ENCODE results near the gene INPP5E.

DNA sequence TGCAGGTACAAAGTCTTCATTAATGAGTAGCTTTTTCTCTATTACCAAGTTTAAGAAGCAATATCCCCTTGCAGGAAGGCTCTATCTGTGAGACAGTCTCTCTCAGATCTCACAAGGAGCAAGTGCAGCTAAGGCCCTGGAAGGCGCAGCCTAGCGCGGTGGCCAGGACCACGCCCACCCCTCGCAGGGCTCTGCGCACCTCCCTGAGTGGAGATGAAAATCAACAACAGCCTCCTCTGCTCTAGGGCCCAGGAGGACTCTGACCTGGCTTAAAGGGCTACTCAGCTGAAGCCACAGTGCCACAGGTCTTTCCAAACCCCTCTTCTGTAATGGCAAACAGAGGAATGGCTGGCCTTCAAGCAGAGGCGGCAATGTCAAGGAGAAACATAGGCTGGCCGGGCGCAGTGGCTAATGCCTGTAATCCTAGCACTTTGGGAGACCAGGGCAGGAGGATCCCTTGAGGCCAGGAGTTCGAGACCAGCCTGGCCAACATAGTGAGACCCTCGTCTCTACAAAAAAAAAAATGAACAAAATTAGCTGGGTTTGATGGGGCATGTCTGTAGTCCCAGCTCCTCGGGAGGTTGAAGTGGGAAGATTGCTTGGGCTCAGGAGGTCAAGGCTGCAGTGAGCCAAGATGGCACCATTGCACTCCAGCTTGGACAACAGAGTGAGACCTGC lies 31.3 kb upstream of the INPP5E start:
- TF ChIP-seq, protein P1, sequence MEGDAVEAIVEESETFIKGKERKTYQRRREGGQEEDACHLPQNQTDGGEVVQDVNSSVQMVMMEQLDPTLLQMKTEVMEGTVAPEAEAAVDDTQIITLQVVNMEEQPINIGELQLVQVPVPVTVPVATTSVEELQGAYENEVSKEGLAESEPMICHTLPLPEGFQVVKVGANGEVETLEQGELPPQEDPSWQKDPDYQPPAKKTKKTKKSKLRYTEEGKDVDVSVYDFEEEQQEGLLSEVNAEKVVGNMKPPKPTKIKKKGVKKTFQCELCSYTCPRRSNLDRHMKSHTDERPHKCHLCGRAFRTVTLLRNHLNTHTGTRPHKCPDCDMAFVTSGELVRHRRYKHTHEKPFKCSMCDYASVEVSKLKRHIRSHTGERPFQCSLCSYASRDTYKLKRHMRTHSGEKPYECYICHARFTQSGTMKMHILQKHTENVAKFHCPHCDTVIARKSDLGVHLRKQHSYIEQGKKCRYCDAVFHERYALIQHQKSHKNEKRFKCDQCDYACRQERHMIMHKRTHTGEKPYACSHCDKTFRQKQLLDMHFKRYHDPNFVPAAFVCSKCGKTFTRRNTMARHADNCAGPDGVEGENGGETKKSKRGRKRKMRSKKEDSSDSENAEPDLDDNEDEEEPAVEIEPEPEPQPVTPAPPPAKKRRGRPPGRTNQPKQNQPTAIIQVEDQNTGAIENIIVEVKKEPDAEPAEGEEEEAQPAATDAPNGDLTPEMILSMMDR (IDR thresholded peaks at IDR 0.05) = no peak
- TF ChIP-seq POLR2A (IDR thresholded peaks at IDR 0.05) = no peak

All from heart left ventricle (tissue), 13 donors.